ENCODE data around the gene HEATR5B.
"Not testable (repeated sequence)": the region's sequence is repeated elsewhere in the genome, so short reads cannot be mapped to it uniquely, and the experiment has no call there.

HEATR5B gene

GRCh38 chr2:37061013-37061711, 23.0 kb downstream of the HEATR5B start:
- no peak for DNase-seq

- DNase-seq = no peak
Measured at GRCh38 chr2:37060446-37060845, 23.7 kb downstream of the HEATR5B start.

GRCh38 chr2:37059841-37060240, 24.3 kb downstream of the HEATR5B start:
- DNase-seq = no peak

- no peak for DNase-seq
Measured at GRCh38 chr2:37052600-37053332, 31.4 kb downstream of the HEATR5B start.

- no peak for DNase-seq
Measured at GRCh38 chr2:37039580-37039979, 44.6 kb downstream of the HEATR5B start.

- no peak for DNase-seq
Measured at GRCh38 chr2:37037771-37038170, 46.4 kb downstream of the HEATR5B start.

- no peak for DNase-seq
Measured at GRCh38 chr2:37029758-37030157, 54.4 kb downstream of the HEATR5B start.

GRCh38 chr2:37026050-37026449, 58.1 kb downstream of the HEATR5B start:
- no peak for DNase-seq

GRCh38 chr2:37020887-37021796, 63.0 kb downstream of the HEATR5B start:
- DNase-seq = no peak

GRCh38 chr2:37020212-37020886, 63.8 kb downstream of the HEATR5B start:
- no peak for DNase-seq

GRCh38 chr2:37013315-37013641, 70.9 kb downstream of the HEATR5B start:
- no peak for DNase-seq

GRCh38 chr2:37011130-37011529, 73.0 kb downstream of the HEATR5B start:
- no peak for DNase-seq

- DNase-seq = no peak
Measured at GRCh38 chr2:37005118-37005868, 78.9 kb downstream of the HEATR5B start.

GRCh38 chr2:37000988-37001556, 83.1 kb downstream of the HEATR5B start:
- no peak for DNase-seq

GRCh38 chr2:37000318-37000717, 83.9 kb downstream of the HEATR5B start:
- no peak for DNase-seq

GRCh38 chr2:36999416-36999815, 84.8 kb downstream of the HEATR5B start:
- DNase-seq = not testable (repeated sequence)

GRCh38 chr2:36993841-36994620, 90.1 kb downstream of the HEATR5B start:
- DNase-seq = no peak

- no peak for DNase-seq
Measured at GRCh38 chr2:36988008-36988407, 96.2 kb downstream of the HEATR5B start.

- DNase-seq = no peak
Measured at GRCh38 chr2:36982467-36982866, 101.7 kb downstream of the HEATR5B start.

- no peak for DNase-seq
Measured at GRCh38 chr2:36981911-36982310, 102.3 kb downstream of the HEATR5B start.

- not testable (repeated sequence) for DNase-seq
Measured at GRCh38 chr2:36979007-36979406, 105.2 kb downstream of the HEATR5B start.
